Fibroblast of lung (primary cell): ENCODE results near the gene SYT14. TPM values are rescaled to one million over a fixed set of nuclear protein-coding genes. Genes with fewer than 3 reads are reported as not detected.

Experiments used
- DNase-seq, 2 donors: peaks; one replicate each; pipeline versions ENCODE4 v3.0.0 to v3.0.0-alpha.2; 2010; ENCODE audit warnings: low read depth in 2 of 2
- H2AFZ ChIP-seq: 2 replicates; pipeline ENCODE4 v1.5.1; 2012; ENCODE audit warnings: low read length, control low read depth, inconsistent platforms
- H3K27ac ChIP-seq: 2 replicates; pipeline ENCODE4 v1.5.1; 2011; ENCODE audit warnings: low read length, control low read depth; ENCODE audit not compliant: insufficient read depth
- H3K27me3 ChIP-seq: 2 replicates; pipeline ENCODE4 v1.5.1; 2011; ENCODE audit warnings: mild to moderate bottlenecking, low read length; ENCODE audit not compliant: control insufficient read depth, insufficient read depth
- H3K36me3 ChIP-seq: 2 replicates; pipeline ENCODE4 v1.5.1; 2011; ENCODE audit warnings: low read length; ENCODE audit not compliant: control insufficient read depth, insufficient read depth
- H3K4me1 ChIP-seq: 2 replicates; pipeline ENCODE4 v1.5.1; 2011; ENCODE audit warnings: low read length; ENCODE audit not compliant: control insufficient read depth, insufficient read depth; ENCODE audit errors: extremely low read depth
- H3K4me2 ChIP-seq: 2 replicates; pipeline ENCODE4 v1.5.1; 2011; ENCODE audit warnings: low read length, control low read depth; ENCODE audit not compliant: insufficient read depth; ENCODE audit errors: extremely low read depth
- H3K4me3 ChIP-seq, 4 experiments: fragments of 200-600 bp in 1 of 4; sonication (generic) in 1 of 4; replicated peaks in 1 of 4; 2 replicates each; pipeline ENCODE4 v1.5.1; 2011 to 2016; ENCODE audit warnings: low read length in 4 of 4, low read depth in 3 of 4, mild to moderate bottlenecking in 3 of 4, control low read depth in 2 of 4, inconsistent platforms in 1 of 4, mixed read lengths in 1 of 4; ENCODE audit not compliant: insufficient read depth in 1 of 4; ENCODE audit errors: control extremely low read depth in 1 of 4
- H3K79me2 ChIP-seq: 2 replicates; pipeline ENCODE4 v1.5.1; 2012; ENCODE audit warnings: mild to moderate bottlenecking, low read length, inconsistent platforms; ENCODE audit not compliant: control insufficient read depth, insufficient read depth
- H3K9ac ChIP-seq: 2 replicates; pipeline ENCODE4 v1.5.1; 2011; ENCODE audit warnings: mild to moderate bottlenecking, low read length, control low read depth; ENCODE audit not compliant: insufficient read depth
- H3K9me3 ChIP-seq: 2 replicates; pipeline ENCODE4 v1.5.1; 2012; ENCODE audit warnings: low read depth, low read length; ENCODE audit not compliant: control insufficient read depth, insufficient read depth
- H4K20me1 ChIP-seq: 2 replicates; pipeline ENCODE4 v1.5.1; 2011; ENCODE audit warnings: low read length; ENCODE audit not compliant: control insufficient read depth, insufficient read depth; ENCODE audit errors: extremely low read depth
- EZH2 ChIP-seq: IDR thresholded peaks from 2 replicates; pipeline ENCODE4 v1.5.1; 2012; ENCODE audit warnings: low read length, control low read depth, mild to moderate bottlenecking; ENCODE audit errors: missing control alignments
- polyA plus RNA-seq, 2 donors: library from polyadenylated mRNA; depleted of rRNA in 1 of 2; stranded (reverse) in 1 of 2; unstranded in 1 of 2; fragments of >200 nt; gene quantifications; 2 replicates each; pipeline ENCODE4 v1.2.1, GENCODE V29; 2011 to 2012; ENCODE audit warnings: missing spikeins in 1 of 2
- total RNA-seq: library from RNA; depleted of rRNA; stranded (reverse); fragments of >200 nt; gene quantifications from 2 replicates; pipeline ENCODE4 v1.2.1, GENCODE V29; 2014
- TF ChIP-seq, protein P1 (sequence below), 2 donors: IDR thresholded peaks in 1 of 2; conservative IDR thresholded peaks in 1 of 2; 1 replicate in 1 of 2; 2 replicates in 1 of 2; pipeline ENCODE4 v1.5.1; 2011 to 2012; ENCODE audit warnings: low read length in 2 of 2, control low read depth in 1 of 2, inconsistent platforms in 1 of 2, low read depth in 1 of 2, mild to moderate bottlenecking in 1 of 2

SYT14 gene
- total and polyA plus RNA-seq, 2 donors (not counting 1 experiment from before 2014, with no cell fraction given), result 0.84 to 0.99 TPM

GRCh38 chr1:209926045-209926444 lies 12.0 kb upstream of the SYT14 start:
- H3K4me2 ChIP-seq, result no peak overlapping the region
- TF ChIP-seq EZH2, result no peak
- TF ChIP-seq, protein P1, sequence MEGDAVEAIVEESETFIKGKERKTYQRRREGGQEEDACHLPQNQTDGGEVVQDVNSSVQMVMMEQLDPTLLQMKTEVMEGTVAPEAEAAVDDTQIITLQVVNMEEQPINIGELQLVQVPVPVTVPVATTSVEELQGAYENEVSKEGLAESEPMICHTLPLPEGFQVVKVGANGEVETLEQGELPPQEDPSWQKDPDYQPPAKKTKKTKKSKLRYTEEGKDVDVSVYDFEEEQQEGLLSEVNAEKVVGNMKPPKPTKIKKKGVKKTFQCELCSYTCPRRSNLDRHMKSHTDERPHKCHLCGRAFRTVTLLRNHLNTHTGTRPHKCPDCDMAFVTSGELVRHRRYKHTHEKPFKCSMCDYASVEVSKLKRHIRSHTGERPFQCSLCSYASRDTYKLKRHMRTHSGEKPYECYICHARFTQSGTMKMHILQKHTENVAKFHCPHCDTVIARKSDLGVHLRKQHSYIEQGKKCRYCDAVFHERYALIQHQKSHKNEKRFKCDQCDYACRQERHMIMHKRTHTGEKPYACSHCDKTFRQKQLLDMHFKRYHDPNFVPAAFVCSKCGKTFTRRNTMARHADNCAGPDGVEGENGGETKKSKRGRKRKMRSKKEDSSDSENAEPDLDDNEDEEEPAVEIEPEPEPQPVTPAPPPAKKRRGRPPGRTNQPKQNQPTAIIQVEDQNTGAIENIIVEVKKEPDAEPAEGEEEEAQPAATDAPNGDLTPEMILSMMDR (conservative IDR thresholded peaks at IDR 0.05 in 1 of 2, IDR thresholded peaks at IDR 0.05 in 1 of 2; ENCODE audit: low read depth in 1 of 2, low read length in 2 of 2), result no peak
- no peak overlapping the region for H2AFZ ChIP-seq

DNA sequence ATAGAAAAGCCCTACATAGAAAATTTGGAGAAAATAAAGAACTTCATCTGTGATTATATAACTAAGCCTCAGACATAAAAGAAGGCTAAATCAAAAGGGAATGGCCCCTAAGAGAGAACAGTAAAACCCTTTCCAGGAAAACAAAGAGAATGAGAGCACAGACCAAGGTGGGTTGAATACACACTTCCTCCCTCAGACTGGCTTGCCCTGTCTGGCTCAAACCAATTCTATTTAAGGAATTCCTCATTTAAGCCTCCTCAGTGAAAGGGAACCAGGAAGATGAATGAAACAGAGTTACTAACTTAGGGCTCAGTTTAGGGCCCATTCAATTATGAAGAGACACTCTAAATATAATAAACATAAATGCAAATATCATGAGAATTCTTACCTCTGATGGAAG lies 10.6 kb upstream of the SYT14 start:
- Histone ChIP-seq H3K4me1 (no peaks in the 10 kb centered on the region), H3K4me3 (no peak overlapping the region), H3K36me3 (no peaks in the 10 kb centered on the region), H3K4me2 (no peak overlapping the region), H4K20me1 (no peaks in the 10 kb centered on the region), H3K9me3 (no peaks in the 10 kb centered on the region), H3K79me2 (no peaks in the 10 kb centered on the region), H3K27ac (no peak overlapping the region), H3K9ac (no peak overlapping the region), H2AFZ (no peak overlapping the region), H3K27me3 (no peaks in the 10 kb centered on the region)
- TF ChIP-seq, protein P1 (conservative IDR thresholded peaks at IDR 0.05 in 1 of 2, IDR thresholded peaks at IDR 0.05 in 1 of 2; ENCODE audit: low read depth in 1 of 2, low read length in 2 of 2), result no peak
- no peak for TF ChIP-seq EZH2
- peak in 1 of 2 donors; percentile 36 for DNase-seq

More at GRCh38 chr1:209926045-209926444, 12.0 kb upstream of the SYT14 start:
- Histone ChIP-seq H3K4me1 (no peaks in the 10 kb centered on the region), H3K79me2 (no peaks in the 10 kb centered on the region), H3K27ac (no peak overlapping the region), H3K36me3 (no peaks in the 10 kb centered on the region), H3K9ac (no peak overlapping the region), H4K20me1 (no peaks in the 10 kb centered on the region), H3K27me3 (no peaks in the 10 kb centered on the region), H3K9me3 (no peaks in the 10 kb centered on the region), H3K4me3 (no peak overlapping the region)
- DNase-seq, result peak; percentile 28 to 98

DNA sequence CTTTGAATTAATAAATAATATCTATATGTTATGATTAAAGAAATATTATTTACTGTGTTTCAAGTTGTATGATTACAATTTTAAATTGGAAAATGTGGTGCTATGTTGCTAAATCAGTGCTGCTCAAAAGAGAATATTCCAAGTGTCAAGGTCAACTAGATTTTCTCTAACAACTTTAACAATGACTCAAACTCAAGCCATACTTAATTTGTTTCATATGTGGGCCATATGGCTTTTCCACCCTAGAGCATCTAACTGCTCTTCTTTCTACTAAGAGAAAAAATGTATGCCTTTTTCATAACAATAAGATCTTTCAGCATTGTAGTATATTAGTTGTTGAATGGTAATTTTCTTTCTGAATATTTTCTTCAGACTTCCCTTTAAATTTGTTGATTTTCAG lies 8.3 kb upstream of the SYT14 start:
- H3K9ac ChIP-seq, result no peak overlapping the region
- no peak overlapping the region for H3K4me3 ChIP-seq
- no peaks in the 10 kb centered on the region for H3K27me3 ChIP-seq
- no peaks in the 10 kb centered on the region for H4K20me1 ChIP-seq
- H3K36me3 ChIP-seq, result no peaks in the 10 kb centered on the region
- no peak overlapping the region for H3K4me2 ChIP-seq
- H3K4me1 ChIP-seq, result no peaks in the 10 kb centered on the region
- no peak overlapping the region for H3K27ac ChIP-seq
- peak in 1 of 2 donors; percentile 39 for DNase-seq
- H3K79me2 ChIP-seq, result no peaks in the 10 kb centered on the region
- no peaks in the 10 kb centered on the region for H3K9me3 ChIP-seq
- no peak overlapping the region for H2AFZ ChIP-seq
- TF ChIP-seq, protein P1 (conservative IDR thresholded peaks at IDR 0.05 in 1 of 2, IDR thresholded peaks at IDR 0.05 in 1 of 2; ENCODE audit: low read depth in 1 of 2, low read length in 2 of 2), result no peak
- TF ChIP-seq EZH2, result no peak
